ENCODE results near the gene MAP7.

DNA sequence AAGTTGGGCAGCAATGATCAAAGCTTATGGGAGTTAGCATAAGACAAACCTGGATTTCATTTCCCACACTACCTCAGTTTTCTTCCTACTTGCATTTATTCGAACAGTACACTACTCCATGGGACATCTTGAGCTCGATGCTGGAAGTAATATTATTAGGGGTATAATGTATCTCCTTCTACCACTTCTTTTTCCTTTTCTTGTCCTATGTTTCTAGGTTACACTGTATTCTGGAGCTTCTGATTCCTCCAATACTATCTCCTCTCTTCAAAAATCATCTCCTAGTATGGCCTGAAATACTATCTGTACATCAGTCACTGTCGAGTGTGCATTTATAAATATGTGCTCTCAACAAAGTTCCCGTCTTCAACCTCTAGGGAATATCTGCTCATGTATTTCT, 124.4 kb downstream of the MAP7 start:
- TF ChIP-seq POLR2AphosphoS5 (IDR thresholded peaks at IDR 0.05; ENCODE audit: low read depth, low read length) (no peak), POLR2A (IDR thresholded peaks at IDR 0.05; ENCODE audit: low read depth, low read length) (no peak)

All from GM12892 (cell line).